GM23248 (cell line): ENCODE results near the gene RTN4IP1. TPM values are rescaled to one million over a fixed set of nuclear protein-coding genes. Genes with fewer than 3 reads are reported as not detected.

Experiments
- DNase-seq: peaks from one replicate; pipeline ENCODE4 v3.0.0-alpha.2; 2015
- H2AFZ ChIP-seq: fragments of 200-600 bp; sonication (generic); 2 replicates; pipeline ENCODE4 v1.6.1; 2016; ENCODE audit warnings: antibody characterized with exemption
- H3F3A ChIP-seq: fragments of 200-600 bp; sonication (generic); 2 replicates; pipeline ENCODE4 v1.6.1; 2016; ENCODE audit warnings: mild to moderate bottlenecking, antibody characterized with exemption, mixed run types; ENCODE audit not compliant: insufficient read depth
- H3K27ac ChIP-seq: fragments of 200-600 bp; sonication (generic); 2 replicates; pipeline ENCODE4 v1.5.1; 2016; ENCODE audit warnings: mild to moderate bottlenecking
- H3K27me3 ChIP-seq: fragments of 200-600 bp; sonication (generic); replicated peaks from 2 replicates; pipeline ENCODE4 v1.6.1; 2016; ENCODE audit warnings: mild to moderate bottlenecking; ENCODE audit not compliant: insufficient read depth
- H3K36me3 ChIP-seq: fragments of 200-600 bp; sonication (generic); 2 replicates; pipeline ENCODE4 v1.6.1; 2016; ENCODE audit warnings: low read depth, mild to moderate bottlenecking
- H3K4me1 ChIP-seq: fragments of 200-600 bp; sonication (generic); 2 replicates; pipeline ENCODE4 v1.6.1; 2016; ENCODE audit warnings: mild to moderate bottlenecking; ENCODE audit not compliant: insufficient read depth
- H3K4me2 ChIP-seq: fragments of 200-600 bp; sonication (generic); one replicate; pipeline ENCODE4 v1.6.1; 2016; ENCODE audit warnings: mild to moderate bottlenecking; ENCODE audit not compliant: unreplicated experiment
- H3K4me3 ChIP-seq: fragments of 200-600 bp; sonication (generic); 2 replicates; pipeline ENCODE4 v1.5.1; 2016; ENCODE audit warnings: mild to moderate bottlenecking
- H3K79me2 ChIP-seq: fragments of 200-600 bp; sonication (generic); 2 replicates; pipeline ENCODE4 v1.6.1; 2016; ENCODE audit warnings: mild to moderate bottlenecking; ENCODE audit not compliant: insufficient read depth
- H3K9ac ChIP-seq: fragments of 200-600 bp; sonication (generic); 2 replicates; pipeline ENCODE4 v1.6.1; 2016; ENCODE audit warnings: mild to moderate bottlenecking
- H3K9me2 ChIP-seq: fragments of 200-600 bp; sonication (generic); 2 replicates; pipeline ENCODE4 v1.6.1; 2016; ENCODE audit warnings: mixed run types, mild to moderate bottlenecking, moderate library complexity; ENCODE audit not compliant: insufficient read depth
- H3K9me3 ChIP-seq: fragments of 200-600 bp; sonication (generic); one replicate; pipeline ENCODE4 v1.6.1; 2017; ENCODE audit warnings: low read depth
- H4K20me1 ChIP-seq: fragments of 200-600 bp; sonication (generic); 2 replicates; pipeline ENCODE4 v1.6.0; 2016; ENCODE audit not compliant: insufficient read depth
- EZH2 ChIP-seq: fragments of 200-600 bp; sonication (generic); IDR thresholded peaks from 2 replicates; pipeline ENCODE4 v1.6.1; 2018; ENCODE audit warnings: antibody characterized with exemption, mild to moderate bottlenecking; ENCODE audit not compliant: insufficient read depth, poor library complexity, severe bottlenecking
- EZH2phosphoT487 ChIP-seq: fragments of 200-600 bp; sonication (generic); IDR thresholded peaks from 2 replicates; pipeline ENCODE4 v1.6.1; 2018; ENCODE audit warnings: antibody characterized with exemption, moderate library complexity, mild to moderate bottlenecking, low read depth; ENCODE audit not compliant: insufficient read depth
- WGBS, 2 experiments: methylation state at CpG; one replicate each; pipeline ENCODE4 v1.1.6; 2015 to 2017; ENCODE audit warnings: low lambda C conversion rate in 2 of 2, low coverage in 1 of 2; ENCODE audit errors: missing lambda C conversion rate in 2 of 2; 5-methylcytosine and 5-hydroxymethylcytosine counted together
- in situ Hi-C: fragments of 300-500 bp; cut with MboI; formaldehyde crosslinking; loops from 2 replicates; pipeline ENCODE4 v1.15.0; 2020
- polyA plus RNA-seq: library from polyadenylated mRNA; unstranded; fragments of >200 nt; fragmentation: Nextera tagmentation; extraction: Ambion mirVana; gene quantifications from 2 replicates; pipeline ENCODE4 v1.2.1, GENCODE V29; 2016
- total RNA-seq: library from RNA; depleted of rRNA; stranded (reverse); fragments of >200 nt; shearing (Covaris generic); gene quantifications from 2 replicates; pipeline ENCODE4 v1.2.3, GENCODE V29; 2014

RTN4IP1 gene
- total and polyA plus RNA-seq, 2 experiments from 2014 or later, result 5.3 to 8.0 TPM

- H4K20me1 ChIP-seq, result no peaks in the 10 kb centered on the region
- H3K4me2 ChIP-seq, result no peak overlapping the region
- no peaks in the 10 kb centered on the region for H3F3A ChIP-seq
- H3K9me3 ChIP-seq, result no peaks in the 10 kb centered on the region
- no peaks in the 10 kb centered on the region for H3K4me1 ChIP-seq
- no peak overlapping the region for H2AFZ ChIP-seq
- in situ Hi-C loops, result no loop called here
- H3K27ac ChIP-seq, result no peak overlapping the region
- H3K79me2 ChIP-seq, result no peaks in the 10 kb centered on the region
- H3K9ac ChIP-seq, result no peak overlapping the region
- no peak for DNase-seq
- peaks cover 36% of the 10 kb centered on the region for H3K36me3 ChIP-seq
- H3K4me3 ChIP-seq, result no peak overlapping the region
- WGBS, 2 experiments, result 100% methylated on average over 2 of the region's 2 CpGs
- no peaks in the 10 kb centered on the region for H3K27me3 ChIP-seq
- H3K9me2 ChIP-seq, result no peaks in the 10 kb centered on the region
- TF ChIP-seq EZH2phosphoT487 (no peak), EZH2 (no peak)
Observed at GRCh38 chr6:106659859-106660258, 30.6 kb upstream of the RTN4IP1 start.

- Histone ChIP-seq H4K20me1 (no peaks in the 10 kb centered on the region), H3K27ac (no peak overlapping the region), H3F3A (no peaks in the 10 kb centered on the region), H3K9me3 (no peaks in the 10 kb centered on the region), H3K36me3 (peaks cover 35% of the 10 kb centered on the region), H3K4me3 (no peak overlapping the region), H3K9ac (no peak overlapping the region), H2AFZ (no peak overlapping the region), H3K9me2 (no peaks in the 10 kb centered on the region), H3K4me2 (no peak overlapping the region), H3K4me1 (no peaks in the 10 kb centered on the region), H3K79me2 (no peaks in the 10 kb centered on the region), H3K27me3 (no peaks in the 10 kb centered on the region)
- peak; percentile 24 for DNase-seq
- 99 to 100% methylated on average over 4 of the region's 4 CpGs for WGBS, 2 experiments
- TF ChIP-seq EZH2phosphoT487 (no peak), EZH2 (no peak)
- in situ Hi-C loops, result no loop called here
Observed at GRCh38 chr6:106658469-106658868, 29.2 kb upstream of the RTN4IP1 start.

GRCh38 chr6:106648651-106649308 lies 19.5 kb upstream of the RTN4IP1 start:
- Histone ChIP-seq H3K36me3 (peaks cover 40% of the 10 kb centered on the region), H3K9me3 (no peaks in the 10 kb centered on the region), H2AFZ (no peak overlapping the region), H3K79me2 (no peaks in the 10 kb centered on the region), H3K4me2 (no peak overlapping the region), H3K27ac (no peak overlapping the region), H3F3A (no peaks in the 10 kb centered on the region), H3K9ac (no peak overlapping the region), H3K9me2 (no peaks in the 10 kb centered on the region), H3K4me3 (no peak overlapping the region), H3K27me3 (no peaks in the 10 kb centered on the region), H3K4me1 (no peaks in the 10 kb centered on the region), H4K20me1 (no peaks in the 10 kb centered on the region)
- WGBS, 2 experiments, result 95 to 97% methylated on average over 7 of the region's 7 CpGs
- TF ChIP-seq EZH2 (no peak), EZH2phosphoT487 (no peak)
- no peak for DNase-seq
- in situ Hi-C loops, result no loop called here

- H3K27me3 ChIP-seq, result no peaks in the 10 kb centered on the region
- no peak overlapping the region for H3K9ac ChIP-seq
- H3K36me3 ChIP-seq, result peaks cover 13% of the 10 kb centered on the region
- no peak overlapping the region for H3K27ac ChIP-seq
- in situ Hi-C loops, result no loop called here
- H3K9me3 ChIP-seq, result no peaks in the 10 kb centered on the region
- H3F3A ChIP-seq, result 0 out of 2 replicates have a peak, but pooled peaks cover 5% of the 10 kb centered on the region
- WGBS, 2 experiments, result 100% methylated on average over 2 of the region's 2 CpGs
- peak; percentile 38 for DNase-seq
- no peak overlapping the region for H2AFZ ChIP-seq
- H3K4me2 ChIP-seq, result no peak overlapping the region
- 0 out of 2 replicates have a peak, but pooled peaks cover 3% of the 10 kb centered on the region for H4K20me1 ChIP-seq
- H3K9me2 ChIP-seq, result no peaks in the 10 kb centered on the region
- no peak overlapping the region for H3K4me3 ChIP-seq
- peaks cover 20% of the 10 kb centered on the region; the same call in 1 of the 2 replicates for H3K79me2 ChIP-seq
- no peaks in the 10 kb centered on the region for H3K4me1 ChIP-seq
- TF ChIP-seq EZH2 (no peak), EZH2phosphoT487 (no peak)
Observed at GRCh38 chr6:106643061-106643460, 13.8 kb upstream of the RTN4IP1 start.

GRCh38 chr6:106642476-106642875 lies 13.2 kb upstream of the RTN4IP1 start:
- Histone ChIP-seq H3K27ac (no peak overlapping the region), H3K36me3 (peaks cover 13% of the 10 kb centered on the region), H3K27me3 (no peaks in the 10 kb centered on the region), H3K9me3 (no peaks in the 10 kb centered on the region), H3K9me2 (no peaks in the 10 kb centered on the region), H2AFZ (no peak overlapping the region), H3K9ac (no peak overlapping the region), H3K4me1 (no peaks in the 10 kb centered on the region), H3K4me2 (no peak overlapping the region), H3K4me3 (no peak overlapping the region), H3K79me2 (peaks cover 23% of the 10 kb centered on the region; the same call in 1 of the 2 replicates), H4K20me1 (0 out of 2 replicates have a peak, but pooled peaks cover 3% of the 10 kb centered on the region), H3F3A (0 out of 2 replicates have a peak, but pooled peaks cover 5% of the 10 kb centered on the region)
- DNase-seq, result no peak
- TF ChIP-seq EZH2 (no peak), EZH2phosphoT487 (no peak)
- in situ Hi-C loops, result no loop called here
- 93 to 98% methylated on average over 4 of the region's 4 CpGs for WGBS, 2 experiments
